ENCODE data around the gene BLVRA. TPM values are rescaled to one million over a fixed set of nuclear protein-coding genes. Genes with fewer than 3 reads are reported as not detected.

The BLVRA gene
- total RNA-seq, 1 donor = 20.6 TPM

GRCh38 chr7:43855176-43855575 lies 96.7 kb downstream of the BLVRA start:
- Histone ChIP-seq H3K4me1 (ENCODE audit: insufficient read depth, low read length) (peaks cover 3% of the 10 kb centered on the region), H3K79me2 (ENCODE audit: insufficient read depth, low read length) (no peaks in the 10 kb centered on the region), H3K36me3 (ENCODE audit: insufficient read depth, low read length) (no peaks in the 10 kb centered on the region), H3K9me3 (ENCODE audit: low read depth, low read length) (no peaks in the 10 kb centered on the region), H2AFZ (ENCODE audit: low read length) (no peak overlapping the region), H4K20me1 (ENCODE audit: insufficient read depth, low read length) (no peaks in the 10 kb centered on the region), H3K27ac (ENCODE audit: low read depth, low read length) (no peak overlapping the region), H3K4me2 (ENCODE audit: insufficient read depth, low read length) (no peak overlapping the region), H3K4me3 (ENCODE audit: insufficient read depth, low read length) (no peak overlapping the region), H3K27me3 (ENCODE audit: insufficient read depth, low read length) (no peaks in the 10 kb centered on the region)
- TF ChIP-seq CTCF (IDR thresholded peaks at IDR 0.05; ENCODE audit: extremely low read depth, low read depth, low read length) = no peak
- no peak for DNase-seq (ENCODE audit: insufficient read length, low spot score, missing footprints)

- H3K4me3 ChIP-seq (ENCODE audit: insufficient read depth, low read length) = no peak overlapping the region
- no peak overlapping the region for H3K4me2 ChIP-seq (ENCODE audit: insufficient read depth, low read length)
- no peak for TF ChIP-seq CTCF (IDR thresholded peaks at IDR 0.05; ENCODE audit: extremely low read depth, low read depth, low read length)
- H3K27ac ChIP-seq (ENCODE audit: low read depth, low read length) = no peak overlapping the region
- peaks cover under 1% of the 10 kb centered on the region for H3K27me3 ChIP-seq (ENCODE audit: insufficient read depth, low read length)
- no peaks in the 10 kb centered on the region for H3K79me2 ChIP-seq (ENCODE audit: insufficient read depth, low read length)
- no peaks in the 10 kb centered on the region for H3K36me3 ChIP-seq (ENCODE audit: insufficient read depth, low read length)
- no peaks in the 10 kb centered on the region for H3K9me3 ChIP-seq (ENCODE audit: low read depth, low read length)
- no peak overlapping the region for H2AFZ ChIP-seq (ENCODE audit: low read length)
- H3K4me1 ChIP-seq (ENCODE audit: insufficient read depth, low read length) = peaks cover 3% of the 10 kb centered on the region
- no peak for DNase-seq (ENCODE audit: insufficient read length, low spot score, missing footprints)
- H4K20me1 ChIP-seq (ENCODE audit: insufficient read depth, low read length) = no peaks in the 10 kb centered on the region
Measured at GRCh38 chr7:43856316-43856715, 97.8 kb downstream of the BLVRA start.

Other genes starting within 250 kb of the BLVRA start
- 95.2 and 109 TPM in 2 replicates for gene STK17A, start 175.6 kb upstream of the BLVRA start, total RNA-seq
- gene COA1, start 29.2 kb upstream of the BLVRA start, total RNA-seq = 34.0 and 39.2 TPM in 2 replicates
- 69.0 and 93.7 TPM in 2 replicates for gene MRPS24, start 110.8 kb downstream of the BLVRA start, total RNA-seq
- 28.9 and 30.4 TPM in 2 replicates for gene URGCP, start 147.9 kb downstream of the BLVRA start, total RNA-seq
- 19.2 and 22.1 TPM in 2 replicates for gene UBE2D4, start 167.8 kb downstream of the BLVRA start, total RNA-seq
- gene SPDYE1, start 239.2 kb downstream of the BLVRA start, total RNA-seq = not detected in 2 replicates

All from osteoblast (primary cell).